ENCODE results near the gene PRKCZ.
A peak's percentile ranks its signal among the peaks of the same experiment; 100 is the strongest.

PRKCZ gene

DNA sequence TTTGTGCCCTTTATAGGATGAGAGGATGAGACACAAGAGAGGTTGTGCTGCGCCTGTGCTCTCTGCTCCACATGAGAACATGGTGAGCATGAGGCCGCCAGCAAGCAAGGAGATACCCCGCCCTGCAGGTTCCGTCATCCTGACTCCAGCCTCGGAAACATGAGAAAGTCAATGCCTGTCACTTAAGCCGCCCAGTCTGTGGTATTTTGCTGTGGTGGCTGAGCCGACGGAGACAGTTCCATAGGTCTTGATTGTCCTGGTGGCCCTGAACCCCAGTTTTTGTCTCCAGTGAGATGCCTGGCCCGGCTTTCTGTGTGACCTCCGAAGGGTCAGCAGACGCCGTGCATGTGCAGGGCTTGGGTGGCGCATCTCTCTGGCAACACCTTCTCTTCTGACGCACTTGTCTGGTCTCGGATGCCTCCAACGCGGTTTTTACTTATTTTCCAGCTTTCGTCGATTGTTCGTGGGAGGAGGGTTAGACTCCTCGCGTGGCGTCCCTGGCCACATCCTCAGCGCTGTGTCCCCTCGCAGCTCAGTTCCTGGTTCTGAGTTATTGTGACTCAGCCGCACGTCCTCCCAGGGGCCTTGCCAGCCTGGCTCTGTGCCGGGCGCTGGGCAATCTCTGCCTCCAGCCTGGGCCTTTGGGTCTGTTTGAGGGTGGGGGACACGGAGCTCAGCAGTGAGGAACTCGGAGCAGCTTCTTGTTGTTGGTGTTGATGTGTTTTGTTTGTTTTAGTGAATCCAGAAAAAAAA is 74.4 kb downstream of the PRKCZ start:
- DNase-seq, result no peak

GRCh38 chr1:2125350-2126211 is 75.4 kb downstream of the PRKCZ start:
- DNase-seq, result no peak

DNA sequence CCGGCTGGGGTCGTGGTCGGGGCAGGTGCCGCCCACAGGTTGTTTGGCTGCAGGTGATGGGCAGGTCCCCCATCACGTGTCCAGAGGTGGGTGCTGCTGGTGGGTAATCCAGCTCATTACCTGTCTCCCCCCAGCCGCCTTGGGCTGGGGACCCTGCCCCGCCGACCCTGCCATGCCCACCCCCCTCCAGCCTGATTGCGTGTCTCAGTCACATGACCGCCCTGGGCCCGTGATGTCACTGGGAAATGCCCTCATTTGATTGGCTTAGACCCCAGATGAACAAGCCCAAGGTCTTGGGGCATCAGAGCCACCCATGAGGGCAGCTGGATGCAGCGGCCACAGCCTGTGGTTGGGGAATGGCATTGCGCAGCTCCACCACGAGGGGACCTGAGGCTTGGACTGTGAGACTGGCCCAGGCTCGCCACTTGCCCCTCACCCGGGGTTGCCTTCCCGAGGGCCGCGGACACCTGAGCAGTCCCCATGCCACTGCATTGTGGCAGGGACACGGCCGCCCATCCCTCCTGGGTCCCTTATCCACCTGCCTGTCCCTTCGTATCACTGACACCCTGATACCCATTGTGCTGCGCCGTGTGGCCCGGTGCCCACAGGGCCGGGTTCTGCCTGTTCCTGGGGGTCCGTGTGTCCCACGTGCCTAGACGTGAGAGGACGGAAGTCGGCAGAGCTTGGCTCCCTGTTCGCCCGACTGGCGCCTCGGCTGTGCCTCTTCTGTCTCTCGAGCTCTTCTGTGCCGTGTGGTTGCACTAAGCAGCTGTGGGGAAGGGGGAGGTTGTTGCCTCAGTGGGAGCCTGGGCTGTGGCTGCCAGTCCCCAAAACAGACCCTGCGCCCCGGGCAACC is 76.3 kb downstream of the PRKCZ start:
- DNase-seq, result no peak

DNA sequence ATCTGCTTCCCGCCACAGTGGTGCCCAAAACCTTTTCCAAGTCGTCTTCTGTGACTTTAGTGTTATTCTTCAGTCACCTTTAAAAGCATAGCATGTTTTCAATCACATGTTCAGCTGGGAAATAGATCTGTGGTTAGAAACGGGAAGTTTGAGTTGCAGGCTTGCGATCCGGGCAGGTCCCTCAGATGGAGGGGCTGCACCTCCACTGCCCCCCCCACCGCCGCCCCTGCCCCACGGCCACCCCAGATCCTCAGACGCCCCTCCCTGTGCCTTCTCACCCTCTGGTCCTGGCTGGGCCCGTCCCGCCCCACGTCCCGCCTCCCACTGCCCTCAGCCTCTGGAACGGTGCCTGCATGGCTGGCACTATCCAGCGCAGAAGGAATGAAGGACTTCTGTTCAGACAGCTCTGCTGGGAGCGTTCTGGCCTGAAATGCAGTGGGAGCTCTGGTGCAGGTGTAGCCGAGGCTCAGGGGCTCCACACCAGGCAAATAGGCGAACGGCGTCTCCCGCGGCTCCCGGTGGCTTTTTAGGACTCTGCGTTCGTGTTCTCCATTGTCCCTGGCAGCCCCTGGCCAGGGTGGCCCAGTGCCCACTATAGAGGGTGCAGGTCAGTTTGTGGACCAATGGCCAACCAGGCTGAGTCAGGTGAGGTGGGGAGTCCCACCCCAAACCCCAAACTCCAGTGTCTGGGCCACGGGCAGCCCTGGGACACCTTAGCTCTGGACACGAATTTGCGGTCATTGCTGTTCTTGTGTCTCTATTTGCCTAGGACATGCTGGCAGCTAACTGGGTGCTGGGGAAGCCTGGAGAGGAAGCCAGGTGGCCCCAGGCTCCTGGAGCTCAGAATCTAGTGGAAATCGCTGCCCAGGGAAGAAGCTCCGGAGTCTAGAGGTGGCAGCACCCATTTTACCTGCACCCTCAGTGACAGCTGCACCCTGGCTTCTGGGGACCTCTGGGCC is 77.3 kb downstream of the PRKCZ start:
- no peak for DNase-seq

DNA sequence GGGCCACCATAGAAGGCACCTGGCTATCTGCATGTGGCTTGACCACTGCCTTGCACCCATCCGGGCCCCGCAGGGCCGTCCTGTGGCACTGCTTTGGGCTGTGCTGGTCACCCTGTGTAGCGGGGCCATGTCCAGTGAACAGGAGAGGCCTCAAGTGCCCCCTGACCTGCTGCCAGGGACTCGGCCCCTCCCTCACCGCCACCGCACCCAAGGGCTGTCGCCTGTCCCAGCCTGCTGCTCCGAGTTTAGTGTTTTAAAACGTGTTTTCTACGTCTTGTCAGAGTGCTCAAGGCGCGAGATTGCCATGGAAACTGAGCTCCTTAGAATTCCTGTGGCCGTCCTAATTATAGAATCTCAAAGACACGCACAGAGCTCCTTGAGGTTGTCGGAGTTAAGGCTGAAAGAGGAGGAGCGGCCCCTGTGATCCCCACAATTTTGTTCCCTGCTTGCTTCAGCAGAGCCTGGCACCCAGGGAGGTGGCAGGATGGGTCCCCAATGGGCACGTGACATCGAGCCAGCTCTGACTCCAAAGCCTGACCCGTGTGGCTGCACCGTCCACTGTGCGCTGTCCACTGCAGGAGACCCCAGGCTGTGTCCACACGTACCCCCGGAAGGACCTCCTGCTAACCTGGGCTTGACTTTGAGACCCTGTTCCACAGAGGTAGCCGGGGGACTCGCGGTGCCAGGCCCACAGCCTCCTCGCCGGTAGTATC is 78.1 kb downstream of the PRKCZ start:
- DNase-seq, result no peak

- no peak for DNase-seq
Measured at GRCh38 chr1:2129256-2129943, 79.2 kb downstream of the PRKCZ start.

- DNase-seq, result no peak
Measured at GRCh38 chr1:2130156-2130555, 79.9 kb downstream of the PRKCZ start.

- no peak for DNase-seq
Measured at GRCh38 chr1:2130871-2131289, 80.7 kb downstream of the PRKCZ start.

GRCh38 chr1:2132222-2133038 is 82.2 kb downstream of the PRKCZ start:
- DNase-seq, result no peak

DNA sequence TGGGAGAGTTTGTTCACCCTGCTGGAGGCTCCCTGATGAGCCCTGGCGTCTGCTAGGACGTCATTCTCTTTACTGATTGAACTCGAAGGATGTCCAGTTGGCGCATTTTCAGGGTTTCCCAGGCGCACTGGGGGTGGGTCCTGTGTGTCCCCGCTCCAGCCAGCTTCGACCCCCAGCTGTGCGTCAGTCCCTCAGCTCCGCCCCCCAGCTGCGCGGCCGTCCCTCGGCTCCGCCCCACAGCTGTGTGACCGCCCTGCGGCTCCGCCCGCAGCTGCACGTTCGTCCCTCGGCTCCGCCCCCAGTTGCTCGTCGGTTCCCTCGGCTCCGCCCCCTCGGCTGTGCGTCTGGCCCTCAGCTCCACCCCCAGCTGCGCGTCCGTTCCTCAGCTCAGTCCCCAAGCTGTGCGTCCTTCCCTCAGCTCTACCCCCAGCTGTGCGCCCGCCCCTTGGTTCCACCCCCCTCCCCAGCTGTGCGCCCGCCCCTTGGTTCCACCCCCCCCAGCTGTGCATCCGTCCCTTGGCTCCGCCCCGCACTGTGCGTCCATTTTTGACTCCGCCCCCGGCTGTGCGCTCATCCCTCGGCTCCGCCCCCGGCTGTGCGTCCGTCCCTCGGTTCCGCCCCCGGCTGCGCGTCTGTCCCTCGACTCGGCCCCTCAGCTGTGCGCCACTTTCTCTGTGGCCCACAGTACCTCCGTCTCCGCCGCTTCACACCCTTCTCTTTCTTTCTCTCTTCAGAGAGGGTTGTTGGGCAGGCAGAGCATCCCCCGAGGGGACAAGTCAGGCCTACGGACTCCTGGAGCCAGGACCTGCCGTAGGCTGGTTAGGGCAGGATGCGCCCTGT is 83.0 kb downstream of the PRKCZ start:
- DNase-seq, result peak; percentile 98

GRCh38 chr1:2133879-2134215 is 83.6 kb downstream of the PRKCZ start:
- DNase-seq, result no peak

GRCh38 chr1:2134266-2134620 is 84.0 kb downstream of the PRKCZ start:
- no peak for DNase-seq

GRCh38 chr1:2134621-2135307 is 84.6 kb downstream of the PRKCZ start:
- no peak for DNase-seq

DNA sequence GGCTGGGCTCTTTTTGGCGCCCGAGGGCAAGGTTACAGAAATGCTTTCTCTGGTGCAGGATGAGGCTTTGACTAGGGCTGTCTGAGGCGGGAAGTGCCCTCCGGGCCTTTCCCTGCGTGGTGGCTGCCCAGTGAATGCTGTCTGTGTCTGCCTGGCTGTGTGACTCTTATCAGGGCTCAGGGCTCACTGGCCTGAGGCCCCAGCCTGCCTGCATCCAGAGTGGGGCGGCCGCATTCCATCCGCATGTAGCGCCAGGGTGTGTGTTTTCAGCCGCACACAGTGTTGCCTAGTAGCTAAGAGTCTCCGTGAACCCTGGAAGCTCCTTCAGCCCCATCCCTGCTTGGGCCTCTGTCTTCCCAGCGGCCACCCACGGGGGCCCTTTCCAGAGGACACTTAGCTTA is 85.2 kb downstream of the PRKCZ start:
- no peak for DNase-seq

DNA sequence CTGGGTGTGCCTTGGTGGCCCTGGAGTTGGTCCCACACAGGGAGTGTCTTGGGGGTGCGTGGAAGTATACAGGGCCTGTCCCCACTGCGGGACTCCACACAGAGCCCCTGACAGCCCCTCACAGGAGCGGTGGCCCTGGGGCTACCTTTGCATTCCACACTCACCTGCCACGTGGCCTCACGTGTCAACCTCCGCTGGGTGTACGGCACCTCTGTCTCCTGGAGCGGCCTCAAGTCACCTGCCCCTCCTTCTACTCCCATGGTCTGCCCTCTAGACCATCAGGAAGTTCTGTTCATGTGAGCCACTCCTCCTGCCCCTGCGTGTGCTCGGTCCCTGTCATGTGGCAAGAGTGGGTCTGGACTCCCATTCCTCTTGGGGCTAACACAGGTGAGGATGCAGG is 85.7 kb downstream of the PRKCZ start:
- DNase-seq, result no peak

DNA sequence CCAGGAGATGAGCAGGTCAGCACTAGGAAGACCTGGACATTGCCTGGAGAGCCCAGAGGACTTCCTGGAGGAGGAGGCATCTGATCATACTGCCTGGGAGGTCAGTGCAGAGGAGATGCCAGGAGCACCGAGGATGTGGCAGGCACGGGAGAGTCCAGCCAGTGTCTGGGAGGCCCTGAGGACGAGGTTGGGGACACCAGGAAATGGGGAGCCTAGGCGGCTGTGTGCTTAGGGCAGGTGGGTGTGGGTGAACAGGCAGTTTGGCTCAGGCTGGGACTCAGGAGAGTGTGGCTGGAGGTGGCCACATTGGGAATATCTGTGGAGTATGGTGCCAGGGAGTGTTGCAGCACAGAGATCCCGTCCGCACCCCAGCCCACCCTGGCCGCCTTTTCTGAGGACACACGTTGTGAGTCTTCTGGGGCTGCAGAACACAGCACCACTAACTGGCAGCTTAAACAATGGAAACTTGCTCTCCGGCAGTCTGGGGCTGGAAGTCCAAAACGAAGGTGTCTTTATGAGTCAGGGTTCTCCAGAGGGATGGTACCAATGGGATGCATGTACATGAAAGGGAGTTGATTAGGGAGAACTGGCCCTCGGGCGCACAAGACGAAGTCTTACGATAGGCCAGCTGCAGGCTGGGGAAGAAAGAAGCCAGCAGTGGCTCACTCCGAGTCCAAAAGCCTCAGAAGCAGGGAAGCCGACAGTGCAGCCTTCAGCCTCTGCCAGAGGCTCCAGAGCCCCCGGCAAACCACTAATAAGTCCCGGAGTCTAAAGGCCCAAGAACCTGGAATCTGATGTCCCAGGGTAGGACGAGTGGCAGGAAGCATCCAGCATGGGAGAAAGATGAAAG is 86.4 kb downstream of the PRKCZ start:
- DNase-seq, result no peak

All from CD4-positive, alpha-beta T cell treated with Interleukin-21 for 1 hour (primary cell).